A549 treated with AZD2906 at 1 μM for 4 hours (cell line): ENCODE measurements around the gene BOLA2B. TPM values are rescaled to one million over a fixed set of nuclear protein-coding genes. Genes with fewer than 3 reads are reported as not detected.

Experiments used
- total RNA-seq: library from RNA; stranded (reverse); fragments of 200-300 nt; extraction: Qiagen RNA extraction; gene quantifications from 5 replicates; pipeline ENCODE4 v1.2.3, GENCODE V29; 2022

BOLA2B gene
- total RNA-seq: 116 to 229 TPM (median 187 TPM) in 5 replicates

GRCh38 chr16:30193615-30194014 is at the start of gene BOLA2B, which contains the start of gene SLX1A:
TSS of gene BOLA2B (minus strand) at chr16:30193666. CDS start at chr16:30193595, 71 bp downstream.
TSS of gene SLX1A (plus strand) at chr16:30193875. CDS start at chr16:30194085, 210 bp downstream.

GRCh38 chr16:30199049-30199448 is 5.6 kb upstream of the BOLA2B start, which contains the start of gene SULT1A3:
TSS of gene SULT1A3 (plus strand) at chr16:30199255. CDS start at chr16:30200729, 1,474 bp downstream.

GRCh38 chr16:30183233-30184095 is 10.0 kb downstream of the BOLA2B start, which contains the start of gene CORO1A:
TSS of gene CORO1A (plus strand) at chr16:30183602. CDS start at chr16:30185210, 1,608 bp downstream.

Other genes with a start within 250 kb of the BOLA2B start
- 82.6 to 101 TPM (median 99.1 TPM) in 5 replicates for gene TMEM219, start 231.6 kb downstream of the BOLA2B start, total RNA-seq
- 25.2 to 31.2 TPM (median 30.1 TPM) in 5 replicates for gene TAOK2, start 219.8 kb downstream of the BOLA2B start, total RNA-seq
- 14.6 to 18.0 TPM (median 15.5 TPM) in 5 replicates for gene HIRIP3, start 198.0 kb downstream of the BOLA2B start, total RNA-seq
- 99.1 to 113 TPM (median 102 TPM) in 5 replicates for gene INO80E, start 197.4 kb downstream of the BOLA2B start, total RNA-seq
- gene DOC2A, start 182.6 kb downstream of the BOLA2B start, total RNA-seq: 1.3 to 1.9 TPM (median 1.8 TPM) in 5 replicates
- not detected in 5 replicates for gene C16orf92, start 170.5 kb downstream of the BOLA2B start, total RNA-seq
- gene TLCD3B, start 162.4 kb downstream of the BOLA2B start, total RNA-seq: 0.22 to 0.39 TPM (median 0.26 TPM) in 5 replicates
- gene ALDOA, start 127.9 kb downstream of the BOLA2B start, total RNA-seq: 1,572 to 1,866 TPM (median 1,761 TPM) in 5 replicates
- 135 to 153 TPM (median 146 TPM) in 5 replicates for gene PPP4C, start 117.7 kb downstream of the BOLA2B start, total RNA-seq
- gene TBX6, start 101.7 kb downstream of the BOLA2B start, total RNA-seq: 0.14 to 0.31 TPM (median 0.30 TPM) in 5 replicates
- gene YPEL3, start 97.5 kb downstream of the BOLA2B start, total RNA-seq: 4.3 to 9.4 TPM (median 8.6 TPM) in 5 replicates
- gene GDPD3, start 80.1 kb downstream of the BOLA2B start, total RNA-seq: 0.61 to 1.6 TPM (median 1.0 TPM) in 5 replicates
- 30.6 to 36.7 TPM (median 34.4 TPM) in 5 replicates for gene MAPK3, start 70.4 kb downstream of the BOLA2B start, total RNA-seq
- 1.9 to 2.9 TPM (median 2.0 TPM) in 5 replicates for gene CORO1A, start 10.1 kb downstream of the BOLA2B start, total RNA-seq
- gene SLX1A, start 209 bp upstream of the BOLA2B start, total RNA-seq: 13.0 to 20.0 TPM (median 16.4 TPM) in 5 replicates
- 4.3 to 8.0 TPM (median 5.8 TPM) in 5 replicates for gene SULT1A3, start 5.6 kb upstream of the BOLA2B start, total RNA-seq
- 1.8 to 3.6 TPM (median 2.4 TPM) in 5 replicates for gene NPIPB13, start 54.8 kb upstream of the BOLA2B start, total RNA-seq
- gene CD2BP2, start 161.6 kb upstream of the BOLA2B start, total RNA-seq: 63.7 to 70.6 TPM (median 65.1 TPM) in 5 replicates
- 23.4 to 31.2 TPM (median 30.3 TPM) in 5 replicates for gene TBC1D10B, start 176.8 kb upstream of the BOLA2B start, total RNA-seq
- gene MYL11, start 181.1 kb upstream of the BOLA2B start, total RNA-seq: 0.27 to 0.84 TPM (median 0.45 TPM) in 4 of 5 replicates, not detected in the other
- gene SEPTIN1, start 188.9 kb upstream of the BOLA2B start, total RNA-seq: 0.95 to 2.5 TPM (median 2.2 TPM) in 5 replicates
- gene ZNF48, start 201.8 kb upstream of the BOLA2B start, total RNA-seq: 12.4 to 14.0 TPM (median 12.9 TPM) in 5 replicates
- 3.7 to 6.0 TPM (median 5.4 TPM) in 5 replicates for gene ZNF771, start 213.9 kb upstream of the BOLA2B start, total RNA-seq
- gene DCTPP1, start 236.4 kb upstream of the BOLA2B start, total RNA-seq: 102 to 130 TPM (median 120 TPM) in 5 replicates